ENCODE data around the gene SAMD3.
"Not testable (repeated sequence)": the region's sequence is repeated elsewhere in the genome, so short reads cannot be mapped to it uniquely, and the experiment has no call there.

The SAMD3 gene

GRCh38 chr6:130207979-130208649, 14.6 kb downstream of the SAMD3 start:
- DNase-seq = no peak

DNA sequence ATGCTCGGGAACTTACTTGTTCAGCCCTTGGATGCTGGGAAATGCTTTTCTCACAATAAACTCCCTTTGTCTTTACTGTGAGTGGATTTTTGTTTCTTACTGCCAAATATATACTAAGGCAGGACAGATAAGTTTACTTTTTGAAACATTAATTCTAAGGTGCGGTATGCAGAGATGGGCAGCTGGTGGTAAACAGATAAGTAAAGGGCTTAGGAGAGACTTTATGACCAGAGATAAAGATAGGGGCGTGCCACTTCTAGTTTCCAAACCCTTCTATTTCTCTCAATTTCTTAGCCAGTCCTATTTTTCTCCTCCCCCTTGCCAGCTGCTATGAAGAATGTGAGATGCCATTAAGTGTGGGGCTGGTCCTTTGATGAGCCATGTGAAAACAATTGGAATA, 16.3 kb downstream of the SAMD3 start:
- no peak for DNase-seq

DNA sequence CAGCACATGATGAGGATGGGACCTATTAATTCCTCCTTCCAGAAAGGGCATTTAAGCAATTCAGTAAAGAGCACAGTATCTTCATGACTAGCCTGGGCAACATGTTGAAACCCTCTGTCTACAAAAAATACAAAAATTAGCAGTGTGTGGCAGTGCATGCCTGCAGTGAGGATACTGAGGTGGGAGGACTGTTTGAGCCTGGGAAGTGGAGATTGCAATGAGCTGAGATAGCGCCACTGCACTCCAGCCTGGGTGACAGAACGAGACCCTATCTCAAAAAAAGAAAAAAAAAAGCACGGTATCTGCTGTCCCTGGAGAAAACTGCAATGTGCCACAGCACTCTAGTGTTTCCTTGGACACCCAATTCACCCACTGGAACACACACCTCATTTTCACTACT, 18.4 kb downstream of the SAMD3 start:
- DNase-seq = no peak

GRCh38 chr6:130203370-130203769, 19.4 kb downstream of the SAMD3 start:
- DNase-seq = no peak

DNA sequence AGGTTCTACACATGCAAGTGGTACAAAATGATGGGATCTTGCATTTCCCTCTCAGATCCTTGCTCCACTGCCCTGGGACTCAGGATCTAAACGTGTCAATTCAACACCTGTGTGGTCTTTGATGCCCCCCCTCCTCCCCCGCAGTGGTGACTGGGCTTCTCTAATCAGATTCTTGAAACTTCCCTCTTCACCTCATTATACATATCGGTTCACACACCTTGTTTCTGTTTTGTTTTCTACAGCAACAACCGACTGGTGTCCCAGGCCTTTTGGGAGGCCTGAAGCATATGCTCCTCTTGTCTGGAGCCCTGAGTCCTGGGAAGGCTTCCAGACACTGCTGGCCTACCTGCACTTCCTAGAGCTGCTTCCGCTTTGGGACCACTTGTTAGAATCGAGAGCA, 20.0 kb downstream of the SAMD3 start:
- DNase-seq = no peak

DNA sequence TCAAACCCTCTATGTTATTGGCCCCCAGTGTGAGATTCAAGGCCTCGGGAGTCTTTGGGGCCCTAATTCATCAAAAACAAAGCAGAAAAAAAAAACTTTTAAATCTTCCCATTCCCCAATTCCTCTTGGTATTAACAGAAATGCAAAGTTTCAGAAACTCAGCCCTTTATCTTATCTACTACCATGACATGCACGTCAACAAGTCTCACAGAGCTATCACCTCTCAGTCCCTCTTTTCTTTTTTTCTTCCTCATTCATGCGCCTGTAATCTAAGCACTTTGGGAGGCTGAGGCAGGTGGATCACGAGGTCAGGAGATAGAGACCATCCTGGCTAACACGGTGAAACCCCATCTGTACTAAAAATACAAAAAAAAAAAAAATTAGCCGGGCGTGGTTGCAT, 22.7 kb downstream of the SAMD3 start:
- no peak for DNase-seq

DNA sequence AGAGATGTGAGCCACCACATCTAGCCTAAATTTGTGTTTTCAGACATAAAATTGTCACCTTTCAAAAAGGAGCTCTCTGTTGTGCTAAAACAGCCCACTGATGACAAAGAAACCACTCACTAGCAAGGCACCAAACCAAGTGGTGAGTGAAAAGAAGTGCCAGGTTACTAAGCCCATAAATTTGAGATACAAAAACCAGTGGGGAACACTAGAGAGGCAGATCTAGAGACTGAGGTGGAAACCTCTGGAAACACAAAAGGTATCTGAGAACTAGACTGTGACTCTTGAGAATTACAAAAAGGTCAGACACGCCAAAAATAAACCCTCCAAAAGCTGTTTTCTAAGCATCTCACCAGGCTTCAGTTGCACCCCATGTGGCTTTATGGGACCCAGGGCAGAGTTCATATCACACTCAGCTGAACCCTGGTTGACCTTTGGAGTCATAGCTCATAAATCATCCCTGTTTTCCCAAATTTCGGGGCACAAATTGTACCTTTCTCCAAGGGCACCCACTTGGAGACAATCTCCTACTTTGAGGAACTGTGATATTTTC, 24.2 kb downstream of the SAMD3 start:
- no peak for DNase-seq

GRCh38 chr6:130197816-130198482, 24.8 kb downstream of the SAMD3 start:
- not testable (repeated sequence) for DNase-seq

GRCh38 chr6:130194434-130194833, 28.3 kb downstream of the SAMD3 start:
- DNase-seq = not testable (repeated sequence)

- peak in 1 of 2 experiments; percentile 19 for DNase-seq
Observed at GRCh38 chr6:130190701-130191690, 31.8 kb downstream of the SAMD3 start.

DNA sequence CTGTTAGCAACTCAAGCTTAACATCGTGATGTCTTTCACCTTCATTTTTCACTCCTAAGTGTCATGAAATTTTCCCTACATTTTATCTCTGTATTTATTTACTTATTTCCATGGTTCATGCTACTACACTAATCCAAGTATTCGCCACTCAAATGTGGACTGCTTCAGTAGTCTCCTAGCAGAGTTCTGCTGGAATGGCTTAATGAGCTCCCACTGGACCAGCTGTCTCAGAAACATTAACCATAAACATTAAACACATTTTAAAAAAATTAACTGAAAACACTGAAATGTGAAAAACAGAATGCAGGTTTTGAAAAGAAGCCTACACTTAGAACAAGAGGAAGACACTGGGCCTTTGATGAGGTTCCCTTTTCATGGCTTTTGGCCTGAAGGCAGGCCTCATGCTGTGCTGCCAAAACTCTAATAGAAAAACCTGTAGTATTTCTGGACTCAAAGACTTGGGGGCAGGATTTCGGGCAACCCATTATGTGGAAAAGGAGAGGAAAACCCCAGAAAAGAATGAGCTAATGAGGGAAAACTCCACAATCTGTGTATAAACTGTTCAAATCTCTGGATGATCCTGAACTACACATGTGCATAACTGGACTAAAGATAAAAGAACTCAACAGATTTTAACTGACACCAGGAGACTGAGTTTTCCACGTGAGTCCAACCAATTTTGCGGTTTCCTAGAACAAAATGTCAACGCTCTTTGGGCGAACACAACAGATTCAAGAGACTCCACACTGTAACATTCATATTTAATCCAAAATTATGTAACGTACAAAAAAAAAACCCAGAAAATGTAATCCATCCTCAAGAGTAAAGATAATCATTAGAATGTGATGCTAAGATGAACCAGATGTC, 33.0 kb downstream of the SAMD3 start:
- DNase-seq = no peak

- DNase-seq = no peak
Observed at GRCh38 chr6:130188207-130188899, 34.4 kb downstream of the SAMD3 start.

DNA sequence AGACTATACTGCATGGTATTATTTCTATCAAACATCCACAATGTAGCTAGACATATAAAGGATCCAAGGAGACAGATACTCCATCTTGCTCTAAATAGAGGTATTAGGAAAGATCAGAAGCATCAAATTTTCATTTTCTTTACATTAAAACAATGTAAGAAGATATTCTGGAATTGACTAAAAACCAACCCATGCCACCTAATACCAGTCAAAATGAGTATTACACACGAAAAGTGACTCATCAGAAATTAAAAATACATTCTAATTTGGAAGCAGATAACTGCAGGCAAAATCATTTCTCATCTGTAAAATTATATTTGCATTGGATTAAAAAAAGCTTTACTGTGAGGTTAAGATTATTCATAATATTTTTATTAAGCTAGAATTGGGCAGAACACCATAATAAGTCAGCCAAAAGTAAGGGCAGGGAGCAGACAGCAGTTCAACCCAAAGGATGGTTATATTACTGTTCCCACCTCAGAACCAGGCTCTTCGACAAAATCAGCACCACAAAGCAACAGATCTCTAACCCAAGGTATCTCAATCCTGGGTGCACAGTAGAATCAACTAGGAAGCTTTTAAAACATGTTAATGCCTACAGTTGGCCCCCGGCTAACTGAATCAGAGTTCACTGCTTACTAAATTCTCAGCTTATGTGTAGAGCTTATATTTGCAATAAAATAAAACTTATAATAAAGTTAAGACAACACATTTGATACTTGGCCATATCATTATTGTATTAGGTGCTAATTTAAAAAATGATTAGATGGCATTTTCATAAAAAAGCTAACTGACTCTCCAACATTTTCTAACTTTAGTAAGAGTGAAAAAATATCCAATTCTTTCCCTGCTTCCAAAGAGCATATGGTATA, 35.2 kb downstream of the SAMD3 start:
- DNase-seq = no peak

- no peak for DNase-seq
Observed at GRCh38 chr6:130185658-130186057, 37.1 kb downstream of the SAMD3 start.

- no peak for DNase-seq
Observed at GRCh38 chr6:130183271-130184222, 39.2 kb downstream of the SAMD3 start.

GRCh38 chr6:130182466-130182865, 40.3 kb downstream of the SAMD3 start:
- DNase-seq = no peak

DNA sequence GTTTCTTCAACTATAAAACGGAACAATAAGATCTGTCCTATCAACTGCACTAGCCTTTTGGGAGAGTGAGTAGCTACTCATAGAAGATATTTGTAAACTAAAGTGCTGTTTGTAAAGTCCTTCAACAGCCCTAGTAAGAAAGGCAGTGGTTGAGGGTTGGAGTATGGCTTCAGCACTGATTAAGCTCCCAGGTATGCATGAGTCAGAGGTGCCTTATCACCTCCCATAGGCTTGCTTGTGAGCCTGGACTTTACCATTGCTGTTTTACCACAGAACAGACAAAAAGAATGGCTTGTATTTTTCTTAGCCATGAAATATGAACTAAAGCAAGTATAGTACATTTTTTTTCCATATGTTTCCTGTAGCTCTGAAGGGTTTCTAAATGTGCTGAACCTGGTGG, 44.1 kb downstream of the SAMD3 start:
- DNase-seq = no peak

GRCh38 chr6:130176378-130176777, 46.4 kb downstream of the SAMD3 start:
- no peak for DNase-seq

DNA sequence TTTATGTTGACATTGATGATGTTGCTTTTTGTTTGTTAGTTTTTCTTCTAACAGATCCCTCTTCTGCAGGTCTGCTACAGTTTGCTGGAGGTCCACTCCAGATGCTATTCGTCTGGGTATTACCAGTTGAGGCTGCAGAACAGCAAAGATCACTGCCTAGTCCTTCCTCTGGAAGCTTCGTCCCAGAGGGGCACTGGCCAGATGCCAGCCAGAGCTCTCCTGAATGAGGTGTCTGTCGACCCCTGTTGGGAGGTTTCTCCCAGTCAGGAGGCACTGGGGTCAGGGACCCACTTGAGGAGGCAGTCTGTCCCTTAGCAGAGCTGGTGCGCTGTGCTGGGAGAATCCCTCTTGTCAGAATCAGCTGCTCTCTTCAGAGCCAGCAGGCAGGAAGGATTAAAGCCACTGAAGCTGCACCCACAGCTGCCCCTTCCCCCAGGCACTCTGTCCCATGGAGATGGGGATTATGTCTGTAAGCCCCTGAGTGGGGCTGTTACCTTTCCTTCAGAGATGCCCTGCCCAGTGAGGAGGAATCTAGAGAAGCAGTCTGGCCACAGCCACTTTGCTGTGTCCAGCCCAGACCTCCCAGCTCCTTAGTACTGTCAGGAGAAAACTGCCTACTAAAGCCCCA, 49.3 kb downstream of the SAMD3 start:
- not testable (repeated sequence) for DNase-seq
